ENCODE measurements around the gene ZFPM1. TPM values are rescaled to one million over a fixed set of nuclear protein-coding genes. Genes with fewer than 3 reads are reported as not detected.

ZFPM1 gene
- total RNA-seq, 4 donors from 2014 or later = 0.31 to 0.71 (median 0.56) TPM

GRCh38 chr16:88536971-88537751 lies 84.1 kb downstream of the ZFPM1 start:
- Histone ChIP-seq H3K27ac (no peak overlapping the region), H3K9me3 (no peaks in the 10 kb centered on the region), H3K4me3 (no peak overlapping the region), H3K27me3 (peaks cover 25 to 30% (median 29%) of the 10 kb centered on the region in 3 donors), H3K4me1 (peaks cover 7 to 21% of the 10 kb centered on the region in 2 donors), H3K36me3 (no peaks in the 10 kb centered on the region)
- ATAC-seq (no peak), DNase-seq (no peak)
- intact Hi-C loops (cut with DNase I; ENCODE audit: low total_unique reads) (no loop called here), in situ Hi-C loops (cut with MboI; ENCODE audit: low sequenced_read_pairs in 4 of 4) (no loop called here)
- no peak for TF ChIP-seq POLR2A (IDR thresholded peaks at IDR 0.05)
- no peak for TF ChIP-seq CTCF (IDR thresholded peaks at IDR 0.05 in 4 of 5, conservative IDR thresholded peaks at IDR 0.05 in 1 of 5)

GRCh38 chr16:88537859-88538258 lies 84.8 kb downstream of the ZFPM1 start:
- H3K27me3 ChIP-seq = peaks cover 30 to 37% (median 35%) of the 10 kb centered on the region in 3 donors
- DNase-seq = no peak
- H3K4me1 ChIP-seq = peaks cover 7 to 15% of the 10 kb centered on the region in 2 donors
- H3K36me3 ChIP-seq = no peaks in the 10 kb centered on the region
- peaks cover 0 to 5% (median 0%) of the 10 kb centered on the region in 3 donors for H3K9me3 ChIP-seq
- no peak for TF ChIP-seq CTCF (IDR thresholded peaks at IDR 0.05 in 4 of 5, conservative IDR thresholded peaks at IDR 0.05 in 1 of 5)
- TF ChIP-seq POLR2A (IDR thresholded peaks at IDR 0.05) = no peak
- no peak overlapping the region for H3K27ac ChIP-seq
- ATAC-seq = no peak
- intact Hi-C loops (cut with DNase I; ENCODE audit: low total_unique reads) (no loop called here), in situ Hi-C loops (cut with MboI; ENCODE audit: low sequenced_read_pairs in 4 of 4) (no loop called here)
- no peak overlapping the region for H3K4me3 ChIP-seq

GRCh38 chr16:88538366-88539060 lies 85.4 kb downstream of the ZFPM1 start:
- no peak for TF ChIP-seq CTCF (IDR thresholded peaks at IDR 0.05 in 4 of 5, conservative IDR thresholded peaks at IDR 0.05 in 1 of 5)
- TF ChIP-seq POLR2A (IDR thresholded peaks at IDR 0.05) = no peak
- H3K36me3 ChIP-seq = no peaks in the 10 kb centered on the region
- ATAC-seq (no peak), DNase-seq (no peak)
- in situ Hi-C loops (cut with MboI; ENCODE audit: low sequenced_read_pairs in 4 of 4) (no loop called here), intact Hi-C loops (cut with DNase I; ENCODE audit: low total_unique reads) (no loop called here)
- H3K4me3 ChIP-seq = no peak overlapping the region
- H3K9me3 ChIP-seq = peaks cover 0 to 6% (median 0%) of the 10 kb centered on the region in 3 donors
- H3K27me3 ChIP-seq = peaks cover 33 to 39% (median 35%) of the 10 kb centered on the region in 3 donors
- H3K27ac ChIP-seq = no peak overlapping the region
- peaks cover 7 to 12% of the 10 kb centered on the region in 2 donors for H3K4me1 ChIP-seq

GRCh38 chr16:88539261-88539651 lies 86.2 kb downstream of the ZFPM1 start:
- H3K27ac ChIP-seq = no peak overlapping the region
- H3K9me3 ChIP-seq = peaks cover 0 to 6% (median 0%) of the 10 kb centered on the region in 3 donors
- DNase-seq (no peak), ATAC-seq (no peak)
- no peaks in the 10 kb centered on the region for H3K36me3 ChIP-seq
- in situ Hi-C loops (cut with MboI; ENCODE audit: low sequenced_read_pairs in 4 of 4) (no loop called here), intact Hi-C loops (cut with DNase I; ENCODE audit: low total_unique reads) (no loop called here)
- peaks cover 35 to 40% (median 39%) of the 10 kb centered on the region in 3 donors for H3K27me3 ChIP-seq
- TF ChIP-seq POLR2A (IDR thresholded peaks at IDR 0.05) (no peak), CTCF (IDR thresholded peaks at IDR 0.05 in 4 of 5, conservative IDR thresholded peaks at IDR 0.05 in 1 of 5) (no peak)
- no peak overlapping the region for H3K4me3 ChIP-seq
- H3K4me1 ChIP-seq = peaks cover 7 to 12% of the 10 kb centered on the region in 2 donors
